SU-DHL-6 (cell line): Measurements from ENCODE around the gene TMEM154.

Source experiments
- H2AFZ ChIP-seq: fragments of 200-600 bp; sonication (generic); 2 replicates; pipeline ENCODE4 v1.6.1; 2014; ENCODE audit warnings: low read depth, mild to moderate bottlenecking, moderate library complexity, mixed read lengths, antibody characterized with exemption, low read length; ENCODE audit not compliant: severe bottlenecking
- H3F3A ChIP-seq: fragments of 200-600 bp; shearing (Covaris generic); 2 replicates; pipeline ENCODE4 v1.6.0; 2016; ENCODE audit warnings: antibody characterized with exemption, mild to moderate bottlenecking; ENCODE audit not compliant: insufficient read depth
- H3K27ac ChIP-seq: fragments of 200-600 bp; sonication (generic); 2 replicates; pipeline ENCODE4 v1.5.1; 2016; ENCODE audit warnings: low read depth, mild to moderate bottlenecking, low read length, moderate library complexity, mixed read lengths
- H3K27me3 ChIP-seq: fragments of 200-600 bp; sonication (generic), shearing (Covaris generic); 2 replicates; pipeline ENCODE4 v1.6.0; 2014; ENCODE audit warnings: mild to moderate bottlenecking, low read length
- H3K36me3 ChIP-seq: fragments of 200-600 bp; sonication (generic); 2 replicates; pipeline ENCODE4 v1.6.1; 2014; ENCODE audit warnings: mild to moderate bottlenecking, low read length, mixed read lengths
- H3K4me2 ChIP-seq: fragments of 300-600, 200-600 bp; shearing (Covaris generic), sonication (generic); 2 replicates; pipeline ENCODE4 v1.6.0; 2014; ENCODE audit warnings: low read length, low read depth, mild to moderate bottlenecking; ENCODE audit not compliant: poor library complexity, severe bottlenecking
- H3K4me3 ChIP-seq: fragments of 200-600 bp; sonication (generic); 2 replicates; pipeline ENCODE4 v1.5.1; 2014; ENCODE audit warnings: antibody characterized with exemption, low read length, mild to moderate bottlenecking, mixed read lengths; ENCODE audit not compliant: insufficient read depth, poor library complexity, severe bottlenecking
- H3K79me2 ChIP-seq: fragments of 200-600 bp; sonication (generic); 2 replicates; pipeline ENCODE4 v1.6.1; 2014; ENCODE audit warnings: mild to moderate bottlenecking, low read length, moderate library complexity; ENCODE audit not compliant: insufficient read depth
- H3K9ac ChIP-seq: fragments of 200-600 bp; sonication (generic); 2 replicates; pipeline ENCODE4 v1.7.0; 2014; ENCODE audit warnings: mild to moderate bottlenecking, low read length
- H3K9me2 ChIP-seq: fragments of 200-600 bp; sonication (generic); replicated peaks from 2 replicates; pipeline ENCODE4 v1.6.1; 2014; ENCODE audit warnings: low read length; ENCODE audit not compliant: insufficient read depth
- H3K9me3 ChIP-seq: fragments of 200-600 bp; sonication (generic); 2 replicates; pipeline ENCODE4 v1.6.1; 2014; ENCODE audit warnings: low read length, mixed read lengths; ENCODE audit not compliant: insufficient read depth
- H4K20me1 ChIP-seq: fragments of 200-600 bp; sonication (generic); 2 replicates; pipeline ENCODE4 v1.6.1; 2014; ENCODE audit warnings: low read depth, mild to moderate bottlenecking, antibody characterized with exemption, low read length, moderate library complexity, mixed read lengths
- CTCF ChIP-seq: fragments of 200-600 bp; sonication (generic); IDR thresholded peaks from one replicate; pipeline ENCODE4 v1.5.1; 2017; ENCODE audit warnings: antibody characterized with exemption, mild to moderate bottlenecking, low read length, moderate library complexity; ENCODE audit not compliant: insufficient read depth, poor library complexity, severe bottlenecking
- EZH2phosphoT487 ChIP-seq: fragments of 200-600 bp; sonication (generic), shearing (Covaris generic); conservative IDR thresholded peaks from 2 replicates; pipeline ENCODE4 v1.6.1; 2018; ENCODE audit warnings: mild to moderate bottlenecking, antibody characterized with exemption, low read length, moderate library complexity, mixed read lengths

TMEM154 gene

GRCh38 chr4:152697284-152698088, 17.7 kb upstream of the TMEM154 start:
- peak overlapping the region; percentile 22 for H2AFZ ChIP-seq

GRCh38 chr4:152696764-152697261, 17.0 kb upstream of the TMEM154 start:
- no peak overlapping the region for H3K4me3 ChIP-seq
- H3K27ac ChIP-seq = no peak overlapping the region
- H3K36me3 ChIP-seq = no peaks in the 10 kb centered on the region
- H3K9me3 ChIP-seq = no peaks in the 10 kb centered on the region
- H3K9me2 ChIP-seq = no peaks in the 10 kb centered on the region
- no peaks in the 10 kb centered on the region for H4K20me1 ChIP-seq
- no peaks in the 10 kb centered on the region for H3K27me3 ChIP-seq
- no peak overlapping the region for H3K4me2 ChIP-seq
- H3K9ac ChIP-seq = no peak overlapping the region
- peak overlapping the region; percentile 22 for H2AFZ ChIP-seq
- no peak for TF ChIP-seq CTCF
- no peaks in the 10 kb centered on the region for H3K79me2 ChIP-seq
- no peaks in the 10 kb centered on the region for H3F3A ChIP-seq

More at GRCh38 chr4:152697284-152698088, 17.7 kb upstream of the TMEM154 start:
- H3K4me2 ChIP-seq = no peak overlapping the region
- H3K9ac ChIP-seq = no peak overlapping the region
- TF ChIP-seq EZH2phosphoT487 (no peak), CTCF (no peak)
- no peaks in the 10 kb centered on the region for H3F3A ChIP-seq
- no peaks in the 10 kb centered on the region for H3K36me3 ChIP-seq
- H3K9me3 ChIP-seq = no peaks in the 10 kb centered on the region
- H4K20me1 ChIP-seq = no peaks in the 10 kb centered on the region
- H3K4me3 ChIP-seq = no peak overlapping the region
- no peaks in the 10 kb centered on the region for H3K9me2 ChIP-seq
- no peaks in the 10 kb centered on the region for H3K79me2 ChIP-seq
- no peak overlapping the region for H3K27ac ChIP-seq
- no peaks in the 10 kb centered on the region for H3K27me3 ChIP-seq

- H3F3A ChIP-seq = no peaks in the 10 kb centered on the region
- no peaks in the 10 kb centered on the region for H4K20me1 ChIP-seq
- no peak overlapping the region for H3K4me3 ChIP-seq
- no peaks in the 10 kb centered on the region for H3K9me3 ChIP-seq
- H3K4me2 ChIP-seq = no peak overlapping the region
- H3K36me3 ChIP-seq = no peaks in the 10 kb centered on the region
- H3K79me2 ChIP-seq = no peaks in the 10 kb centered on the region
- no peak overlapping the region for H3K27ac ChIP-seq
- TF ChIP-seq CTCF (no peak), EZH2phosphoT487 (no peak)
- no peaks in the 10 kb centered on the region for H3K9me2 ChIP-seq
- no peak overlapping the region for H2AFZ ChIP-seq
- H3K27me3 ChIP-seq = no peaks in the 10 kb centered on the region
- H3K9ac ChIP-seq = no peak overlapping the region
Measured at GRCh38 chr4:152693871-152694270, 14.1 kb upstream of the TMEM154 start.
